ENCODE results near the gene ADI1.

The ADI1 gene

GRCh38 chr2:3480352-3481010 is 38.9 kb downstream of the ADI1 start:
- DNase-seq (ENCODE audit: low read depth) = no peak

GRCh38 chr2:3479430-3480320 is 39.7 kb downstream of the ADI1 start:
- DNase-seq (ENCODE audit: low read depth) = no peak

- DNase-seq (ENCODE audit: low read depth) = no peak
Observed at GRCh38 chr2:3478846-3479385, 40.4 kb downstream of the ADI1 start.

GRCh38 chr2:3476985-3477327 is 42.4 kb downstream of the ADI1 start:
- DNase-seq (ENCODE audit: low read depth) = no peak

- DNase-seq (ENCODE audit: low read depth) = peak; percentile 89
Observed at GRCh38 chr2:3476321-3476984, 42.9 kb downstream of the ADI1 start.

- DNase-seq (ENCODE audit: low read depth) = no peak
Observed at GRCh38 chr2:3475771-3476170, 43.6 kb downstream of the ADI1 start.

GRCh38 chr2:3472966-3473365 is 46.4 kb downstream of the ADI1 start:
- no peak for DNase-seq (ENCODE audit: low read depth)

GRCh38 chr2:3472296-3472695 is 47.0 kb downstream of the ADI1 start:
- no peak for DNase-seq (ENCODE audit: low read depth)

- no peak for DNase-seq (ENCODE audit: low read depth)
Observed at GRCh38 chr2:3470856-3471737, 48.2 kb downstream of the ADI1 start.

- peak; percentile 92 for DNase-seq (ENCODE audit: low read depth)
Observed at GRCh38 chr2:3470166-3470651, 49.1 kb downstream of the ADI1 start.

- DNase-seq (ENCODE audit: low read depth) = no peak
Observed at GRCh38 chr2:3469486-3469885, 49.8 kb downstream of the ADI1 start.

GRCh38 chr2:3468296-3468988 is 50.9 kb downstream of the ADI1 start:
- no peak for DNase-seq (ENCODE audit: low read depth)

- DNase-seq (ENCODE audit: low read depth) = no peak
Observed at GRCh38 chr2:3467654-3468053, 51.7 kb downstream of the ADI1 start.

- DNase-seq (ENCODE audit: low read depth) = no peak
Observed at GRCh38 chr2:3466966-3467365, 52.4 kb downstream of the ADI1 start.

- no peak for DNase-seq (ENCODE audit: low read depth)
Observed at GRCh38 chr2:3466482-3466863, 52.9 kb downstream of the ADI1 start.

- peak; percentile 88 for DNase-seq (ENCODE audit: low read depth)
Observed at GRCh38 chr2:3465844-3466481, 53.4 kb downstream of the ADI1 start.

- DNase-seq (ENCODE audit: low read depth) = no peak
Observed at GRCh38 chr2:3465328-3465727, 54.0 kb downstream of the ADI1 start.

GRCh38 chr2:3464401-3465005 is 54.8 kb downstream of the ADI1 start:
- no peak for DNase-seq (ENCODE audit: low read depth)

- DNase-seq (ENCODE audit: low read depth) = no peak
Observed at GRCh38 chr2:3463944-3464343, 55.4 kb downstream of the ADI1 start.
